Sigmoid colon (tissue), 4 donors: ENCODE measurements around the gene ATP2B3.

Source experiments
- EP300 ChIP-seq, 4 donors: sonication (generic); formaldehyde crosslinking; IDR thresholded peaks; one replicate each; pipeline ENCODE4 v1.6.1; 2017; ENCODE audit warnings: antibody characterized with exemption in 4 of 4
- POLR2A ChIP-seq, 2 donors: fragments of 450-650 bp; IDR thresholded peaks; one replicate each; pipeline ENCODE4 v1.6.1; 2016; ENCODE audit warnings: antibody characterized with exemption in 2 of 2, mild to moderate bottlenecking in 2 of 2, moderate library complexity in 2 of 2
- POLR2AphosphoS5 ChIP-seq, 4 donors: sonication (generic); formaldehyde crosslinking; IDR thresholded peaks; one replicate each; pipeline ENCODE4 v1.6.1; 2017; ENCODE audit warnings: antibody characterized with exemption in 4 of 4
- TF ChIP-seq, protein P1 (sequence below), 4 experiments: fragments of 450-650 bp in 3 of 4; fragments of 200-600 bp in 1 of 4; IDR thresholded peaks; one replicate each; pipeline ENCODE4 v1.5.1; 2016 to 2019; ENCODE audit warnings: antibody characterized with exemption in 4 of 4, mild to moderate bottlenecking in 3 of 4, moderate library complexity in 2 of 4

DNA sequence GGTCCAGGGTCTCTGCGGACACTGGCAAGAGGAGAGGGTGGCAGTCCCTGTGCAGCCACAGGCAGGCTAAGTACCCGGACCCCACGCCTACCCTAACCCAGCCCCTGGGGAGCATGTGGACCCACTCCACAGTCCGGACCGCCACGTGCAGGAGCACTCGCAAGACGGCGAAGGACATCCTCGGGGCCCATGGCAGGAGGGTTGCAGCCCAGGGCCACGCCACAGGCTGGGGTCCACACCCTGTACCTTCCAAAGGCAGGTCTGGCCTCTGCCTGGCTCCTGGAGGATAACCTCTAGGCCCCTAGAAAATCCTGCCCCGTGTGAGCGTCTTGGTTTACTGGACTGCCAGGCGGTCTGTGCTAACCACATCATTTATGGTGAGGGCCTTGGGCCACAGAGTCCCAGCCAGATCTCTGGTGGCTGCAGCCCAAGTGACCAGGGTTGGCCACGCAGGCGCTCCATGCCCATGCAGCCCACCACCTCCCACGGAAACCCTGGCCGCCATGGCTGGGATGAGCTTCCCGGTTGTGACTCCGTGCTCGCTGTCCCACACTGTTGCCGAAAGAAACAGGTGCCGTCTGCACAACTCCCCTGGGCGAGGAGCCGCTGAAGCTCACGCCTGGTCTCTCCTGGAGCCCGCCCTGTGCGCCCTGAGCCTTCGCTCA lies 71.5 kb downstream of the ATP2B3 start:
- TF ChIP-seq, protein P1, sequence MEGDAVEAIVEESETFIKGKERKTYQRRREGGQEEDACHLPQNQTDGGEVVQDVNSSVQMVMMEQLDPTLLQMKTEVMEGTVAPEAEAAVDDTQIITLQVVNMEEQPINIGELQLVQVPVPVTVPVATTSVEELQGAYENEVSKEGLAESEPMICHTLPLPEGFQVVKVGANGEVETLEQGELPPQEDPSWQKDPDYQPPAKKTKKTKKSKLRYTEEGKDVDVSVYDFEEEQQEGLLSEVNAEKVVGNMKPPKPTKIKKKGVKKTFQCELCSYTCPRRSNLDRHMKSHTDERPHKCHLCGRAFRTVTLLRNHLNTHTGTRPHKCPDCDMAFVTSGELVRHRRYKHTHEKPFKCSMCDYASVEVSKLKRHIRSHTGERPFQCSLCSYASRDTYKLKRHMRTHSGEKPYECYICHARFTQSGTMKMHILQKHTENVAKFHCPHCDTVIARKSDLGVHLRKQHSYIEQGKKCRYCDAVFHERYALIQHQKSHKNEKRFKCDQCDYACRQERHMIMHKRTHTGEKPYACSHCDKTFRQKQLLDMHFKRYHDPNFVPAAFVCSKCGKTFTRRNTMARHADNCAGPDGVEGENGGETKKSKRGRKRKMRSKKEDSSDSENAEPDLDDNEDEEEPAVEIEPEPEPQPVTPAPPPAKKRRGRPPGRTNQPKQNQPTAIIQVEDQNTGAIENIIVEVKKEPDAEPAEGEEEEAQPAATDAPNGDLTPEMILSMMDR (IDR thresholded peaks at IDR 0.05): no peak
- no peak for TF ChIP-seq POLR2AphosphoS5 (IDR thresholded peaks at IDR 0.05)
- no peak for TF ChIP-seq POLR2A (IDR thresholded peaks at IDR 0.05)
- no peak for TF ChIP-seq EP300 (IDR thresholded peaks at IDR 0.05)
